ENCODE measurements around the gene STUB1. TPM values are rescaled to one million over a fixed set of nuclear protein-coding genes. Genes with fewer than 3 reads are reported as not detected.

Gene STUB1
- total and polyA plus RNA-seq, 2 of the 8 experiments (the other 6 are each of a cell fraction or from before 2014, with no cell fraction given), result 89.9 to 103 TPM

GRCh38 chr16:660459-661183 lies 19.6 kb upstream of the STUB1 start (continued):
- TF ChIP-seq CHD7 (IDR thresholded peaks at IDR 0.05; ENCODE audit: insufficient replicate concordance, low read length), result no peak
- TF ChIP-seq TAF7 (optimal IDR thresholded peaks at IDR 0.05; ENCODE audit: borderline replicate concordance, low read depth, low read length), result peak; percentile 15
- TF ChIP-seq ASH2L (IDR thresholded peaks at IDR 0.05; ENCODE audit: low read length), result no peak
- no peak for TF ChIP-seq FOSL1 (IDR thresholded peaks at IDR 0.05; ENCODE audit: insufficient read depth, low read depth, low read length)
- TF ChIP-seq SAP30 (IDR thresholded peaks at IDR 0.05; ENCODE audit: insufficient read depth, insufficient replicate concordance, low read length), result no peak
- 0 out of 3 replicates have a peak, but pooled peaks of 1 of the 2 experiments have one; percentile 18 for TF ChIP-seq POLR2A (IDR thresholded peaks at IDR 0.05; ENCODE audit: control extremely low read depth in 1 of 2, low read depth in 2 of 2, low read length in 2 of 2)
- TF ChIP-seq RNF2 (IDR thresholded peaks at IDR 0.05; ENCODE audit: borderline replicate concordance, low read depth, low read length, missing control alignments, poor library complexity, severe bottlenecking), result no peak
- TF ChIP-seq GABPA (IDR thresholded peaks at IDR 0.05; ENCODE audit: borderline replicate concordance, insufficient read depth, low read length), result peak; percentile 62; the same call in 1 of the 2 replicates
- no peak for TF ChIP-seq SIRT6 (IDR thresholded peaks at IDR 0.05; ENCODE audit: low read length)
